Calu3 (cell line): ENCODE results near the gene COBLL1. TPM values are rescaled to one million over a fixed set of nuclear protein-coding genes. Genes with fewer than 3 reads are reported as not detected.

Source experiments
- BruUV-seq: library from RNA; stranded (reverse); fragments of 400-500 nt; replicated peaks from 2 replicates; lab custom pipeline; 2021; lab: Mats Ljungman, UMichigan
- CTCF ChIA-PET: fragments of 300-600 bp; sonication (Branson Sonifier 250); formaldehyde crosslinking; loops from one replicate; lab custom pipeline; 2022; ENCODE audit warnings: antibody characterized with exemption; lab: Charles Lee
- DNase-seq: peaks from one replicate; pipeline ENCODE4 v3.0.0; 2022
- H3K27ac Mint-ChIP-seq: one replicate; pipeline ENCODE4 v1.8.0; 2022; ENCODE audit warnings: mixed read lengths; ENCODE audit not compliant: unreplicated experiment
- H3K27me3 Mint-ChIP-seq: one replicate; pipeline ENCODE4 v1.8.0; 2022; ENCODE audit warnings: mixed read lengths; ENCODE audit not compliant: unreplicated experiment
- H3K36me3 Mint-ChIP-seq: one replicate; pipeline ENCODE4 v1.8.0; 2022; ENCODE audit warnings: mild to moderate bottlenecking, moderate library complexity, mixed read lengths; ENCODE audit not compliant: insufficient read depth, unreplicated experiment
- H3K4me1 Mint-ChIP-seq: one replicate; pipeline ENCODE4 v1.8.0; 2022; ENCODE audit warnings: mild to moderate bottlenecking, low read depth, mixed read lengths; ENCODE audit not compliant: unreplicated experiment
- H3K4me3 Mint-ChIP-seq: one replicate; pipeline ENCODE4 v1.8.0; 2022; ENCODE audit warnings: mild to moderate bottlenecking, low read depth, moderate library complexity, mixed read lengths; ENCODE audit not compliant: unreplicated experiment
- H3K9me3 Mint-ChIP-seq: one replicate; pipeline ENCODE4 v1.8.0; 2022; ENCODE audit warnings: low read depth, mixed read lengths; ENCODE audit not compliant: unreplicated experiment
- intact Hi-C: fragments of 100-400 bp; cut with micrococcal nuclease; formaldehyde crosslinking; loops from one replicate; pipeline ENCODE4 v1.10.0; 2022; ENCODE audit not compliant: unreplicated experiment
- total RNA-seq: library from RNA; stranded (reverse); gene quantifications from 2 replicates; pipeline ENCODE4 v1.2.3, GENCODE V29; 2022
- TF ChIP-seq, protein P1 (sequence below): fragments of 200-600 bp; IDR thresholded peaks from one replicate; pipeline ENCODE4 v1.8.0; 2022; ENCODE audit warnings: antibody characterized with exemption; ENCODE audit not compliant: unreplicated experiment

Gene COBLL1
- total RNA-seq, 1 experiment from 2014 or later, result 44.9 TPM

- CTCF ChIA-PET, result no interaction called here
- intact Hi-C loops, result loop anchor here (5.0 kb wide), 1 partner anchor 36 kb away; no protein-coding TSS in a partner anchor
- Mint-ChIP-seq H3K4me3 (no peak overlapping the region), H3K27ac (no peak overlapping the region), H3K4me1 (peaks cover 22% of the 10 kb centered on the region), H3K9me3 (no peaks in the 10 kb centered on the region), H3K27me3 (no peaks in the 10 kb centered on the region), H3K36me3 (no peaks in the 10 kb centered on the region)
- TF ChIP-seq, protein P1, sequence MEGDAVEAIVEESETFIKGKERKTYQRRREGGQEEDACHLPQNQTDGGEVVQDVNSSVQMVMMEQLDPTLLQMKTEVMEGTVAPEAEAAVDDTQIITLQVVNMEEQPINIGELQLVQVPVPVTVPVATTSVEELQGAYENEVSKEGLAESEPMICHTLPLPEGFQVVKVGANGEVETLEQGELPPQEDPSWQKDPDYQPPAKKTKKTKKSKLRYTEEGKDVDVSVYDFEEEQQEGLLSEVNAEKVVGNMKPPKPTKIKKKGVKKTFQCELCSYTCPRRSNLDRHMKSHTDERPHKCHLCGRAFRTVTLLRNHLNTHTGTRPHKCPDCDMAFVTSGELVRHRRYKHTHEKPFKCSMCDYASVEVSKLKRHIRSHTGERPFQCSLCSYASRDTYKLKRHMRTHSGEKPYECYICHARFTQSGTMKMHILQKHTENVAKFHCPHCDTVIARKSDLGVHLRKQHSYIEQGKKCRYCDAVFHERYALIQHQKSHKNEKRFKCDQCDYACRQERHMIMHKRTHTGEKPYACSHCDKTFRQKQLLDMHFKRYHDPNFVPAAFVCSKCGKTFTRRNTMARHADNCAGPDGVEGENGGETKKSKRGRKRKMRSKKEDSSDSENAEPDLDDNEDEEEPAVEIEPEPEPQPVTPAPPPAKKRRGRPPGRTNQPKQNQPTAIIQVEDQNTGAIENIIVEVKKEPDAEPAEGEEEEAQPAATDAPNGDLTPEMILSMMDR, result no peak
- no peak for DNase-seq
- BruUV-seq, result no TSS peak
These were observed 84.8 kb downstream of the COBLL1 start for GRCh38 chr2:164756773-164757172.

DNA sequence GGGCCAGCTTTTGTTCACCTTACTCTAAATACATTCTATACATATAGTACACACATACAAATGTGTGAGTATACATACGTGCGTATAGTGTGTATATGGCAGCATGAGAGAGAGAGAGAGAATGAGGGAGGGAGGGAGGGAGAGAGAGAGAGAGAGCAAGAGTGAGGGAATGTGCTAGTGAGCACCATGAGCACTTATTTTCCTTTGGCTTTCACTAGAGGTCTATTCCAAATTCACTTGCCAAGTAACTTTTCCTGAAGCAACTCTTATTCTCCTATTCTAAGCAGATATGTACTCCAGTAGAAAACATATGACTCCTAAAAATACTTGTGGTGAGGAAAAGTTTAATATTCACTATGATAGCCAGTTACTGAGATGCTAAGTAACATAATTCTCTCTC is 85.7 kb downstream of the COBLL1 start:
- CTCF ChIA-PET, result no interaction called here
- BruUV-seq, result no TSS peak

GRCh38 chr2:164754157-164755093 is 87.2 kb downstream of the COBLL1 start:
- BruUV-seq, result no TSS peak
- Mint-ChIP-seq H3K4me3 (no peak overlapping the region), H3K27me3 (no peaks in the 10 kb centered on the region), H3K9me3 (no peaks in the 10 kb centered on the region), H3K36me3 (no peaks in the 10 kb centered on the region), H3K4me1 (peaks cover 13% of the 10 kb centered on the region), H3K27ac (no peak overlapping the region)
- no peak for DNase-seq
- intact Hi-C loops, result loop anchor here (5.0 kb wide), 1 partner anchor 38 kb away; no protein-coding TSS in a partner anchor
- CTCF ChIA-PET, result no interaction called here
- TF ChIP-seq, protein P1, result no peak

More for the DNA sequence above, 85.7 kb downstream of the COBLL1 start:
- H3K9me3 Mint-ChIP-seq, result no peaks in the 10 kb centered on the region
- H3K27ac Mint-ChIP-seq, result no peak overlapping the region
- H3K36me3 Mint-ChIP-seq, result no peaks in the 10 kb centered on the region
- no peak for DNase-seq
- H3K4me1 Mint-ChIP-seq, result peaks cover 13% of the 10 kb centered on the region
- H3K4me3 Mint-ChIP-seq, result no peak overlapping the region
- intact Hi-C loops, result loop anchor here (5.0 kb wide), 1 partner anchor 36 kb away; no protein-coding TSS in a partner anchor
- no peaks in the 10 kb centered on the region for H3K27me3 Mint-ChIP-seq
- TF ChIP-seq, protein P1, result no peak

DNA sequence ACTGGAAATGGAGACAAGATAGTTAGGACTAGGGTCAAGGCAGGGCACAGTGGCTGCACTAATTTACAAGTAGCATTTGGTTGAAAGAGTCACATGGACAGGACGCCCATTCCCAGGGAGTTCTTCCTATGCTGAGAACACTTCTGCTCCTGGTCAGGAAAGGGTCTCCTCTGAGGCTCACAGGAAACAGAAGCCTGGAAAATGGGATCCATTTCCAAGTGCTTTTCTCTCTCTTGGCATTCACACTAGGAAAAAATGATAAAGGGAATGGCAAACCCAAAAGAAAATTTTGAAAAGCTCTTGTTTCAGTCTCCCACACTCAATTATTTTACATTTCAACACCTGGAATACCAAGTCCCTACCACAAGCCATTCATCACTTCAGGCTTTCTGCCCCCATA is 88.7 kb downstream of the COBLL1 start:
- no TSS peak for BruUV-seq
- Mint-ChIP-seq H3K4me3 (no peak overlapping the region), H3K9me3 (no peaks in the 10 kb centered on the region), H3K27me3 (no peaks in the 10 kb centered on the region), H3K36me3 (no peaks in the 10 kb centered on the region), H3K27ac (no peak overlapping the region), H3K4me1 (peaks cover 6% of the 10 kb centered on the region)
- DNase-seq, result no peak
- intact Hi-C loops, result no loop called here
- CTCF ChIA-PET, result no interaction called here
- TF ChIP-seq, protein P1, result no peak
